ENCODE data around the gene NUDT13. TPM values are rescaled to one million over a fixed set of nuclear protein-coding genes. Genes with fewer than 3 reads are reported as not detected.

Gene NUDT13
- total RNA-seq, 1 donor from 2014 or later, result 3.3 TPM

DNA sequence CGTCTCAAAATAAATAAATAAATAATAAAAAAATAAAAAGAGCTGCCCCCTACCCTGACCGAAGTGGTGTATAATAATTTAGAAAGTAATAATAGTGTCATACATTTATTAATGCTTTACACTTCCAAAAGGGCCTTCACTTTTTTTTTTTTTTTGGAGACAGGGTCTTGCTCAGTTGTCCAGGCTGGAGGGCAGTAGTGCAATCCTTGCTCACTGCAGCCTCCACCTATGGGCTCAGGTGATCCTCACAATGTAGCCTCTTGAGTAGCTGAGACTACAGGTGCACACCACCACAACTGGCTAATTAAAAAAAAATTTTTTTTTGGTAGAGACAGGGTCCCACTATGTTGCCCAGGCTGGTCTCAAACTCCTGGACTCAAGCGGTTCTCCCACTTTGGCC is 59.1 kb downstream of the NUDT13 start:
- Mint-ChIP-seq H3K9me3 (ENCODE audit: unreplicated experiment) (peaks cover 3% of the 10 kb centered on the region), H3K36me3 (ENCODE audit: unreplicated experiment) (no peaks in the 10 kb centered on the region), H3K4me1 (ENCODE audit: low read depth, unreplicated experiment) (peaks cover 4% of the 10 kb centered on the region), H3K4me3 (ENCODE audit: unreplicated experiment) (no peak overlapping the region), H3K27ac (ENCODE audit: unreplicated experiment) (no peak overlapping the region), H3K27me3 (ENCODE audit: unreplicated experiment) (peaks cover 5% of the 10 kb centered on the region)
- DNase-seq, result no peak
- TF ChIP-seq, protein P1, sequence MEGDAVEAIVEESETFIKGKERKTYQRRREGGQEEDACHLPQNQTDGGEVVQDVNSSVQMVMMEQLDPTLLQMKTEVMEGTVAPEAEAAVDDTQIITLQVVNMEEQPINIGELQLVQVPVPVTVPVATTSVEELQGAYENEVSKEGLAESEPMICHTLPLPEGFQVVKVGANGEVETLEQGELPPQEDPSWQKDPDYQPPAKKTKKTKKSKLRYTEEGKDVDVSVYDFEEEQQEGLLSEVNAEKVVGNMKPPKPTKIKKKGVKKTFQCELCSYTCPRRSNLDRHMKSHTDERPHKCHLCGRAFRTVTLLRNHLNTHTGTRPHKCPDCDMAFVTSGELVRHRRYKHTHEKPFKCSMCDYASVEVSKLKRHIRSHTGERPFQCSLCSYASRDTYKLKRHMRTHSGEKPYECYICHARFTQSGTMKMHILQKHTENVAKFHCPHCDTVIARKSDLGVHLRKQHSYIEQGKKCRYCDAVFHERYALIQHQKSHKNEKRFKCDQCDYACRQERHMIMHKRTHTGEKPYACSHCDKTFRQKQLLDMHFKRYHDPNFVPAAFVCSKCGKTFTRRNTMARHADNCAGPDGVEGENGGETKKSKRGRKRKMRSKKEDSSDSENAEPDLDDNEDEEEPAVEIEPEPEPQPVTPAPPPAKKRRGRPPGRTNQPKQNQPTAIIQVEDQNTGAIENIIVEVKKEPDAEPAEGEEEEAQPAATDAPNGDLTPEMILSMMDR (IDR thresholded peaks at IDR 0.05; ENCODE audit: partially characterized antibody, unreplicated experiment), result no peak

DNA sequence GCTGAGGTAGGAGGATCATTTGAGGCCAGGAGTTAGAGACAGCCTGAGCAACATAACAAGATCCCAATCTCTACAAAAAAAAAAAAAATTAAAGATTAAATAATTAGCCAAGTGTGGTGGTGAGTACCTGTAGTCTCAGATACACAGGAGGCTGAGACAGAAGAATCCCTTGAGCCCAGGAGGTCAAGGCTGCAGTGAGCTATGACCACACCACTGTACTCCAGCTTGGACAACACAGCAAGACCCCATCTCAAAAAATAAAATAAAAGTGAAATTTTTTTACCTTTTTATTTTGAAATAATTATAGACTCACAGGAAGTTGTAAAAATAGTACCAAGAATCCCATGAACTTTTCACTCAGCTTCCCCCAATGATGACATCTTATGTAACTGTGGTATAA is 62.6 kb downstream of the NUDT13 start:
- DNase-seq, result no peak
- peaks cover 1% of the 10 kb centered on the region for H3K9me3 Mint-ChIP-seq (ENCODE audit: unreplicated experiment)
- TF ChIP-seq, protein P1 (IDR thresholded peaks at IDR 0.05; ENCODE audit: partially characterized antibody, unreplicated experiment), result no peak
- peaks cover 1% of the 10 kb centered on the region for H3K27me3 Mint-ChIP-seq (ENCODE audit: unreplicated experiment)
- no peaks in the 10 kb centered on the region for H3K36me3 Mint-ChIP-seq (ENCODE audit: unreplicated experiment)
- no peak overlapping the region for H3K4me3 Mint-ChIP-seq (ENCODE audit: unreplicated experiment)
- no peaks in the 10 kb centered on the region for H3K4me1 Mint-ChIP-seq (ENCODE audit: low read depth, unreplicated experiment)
- H3K27ac Mint-ChIP-seq (ENCODE audit: unreplicated experiment), result no peak overlapping the region

DNA sequence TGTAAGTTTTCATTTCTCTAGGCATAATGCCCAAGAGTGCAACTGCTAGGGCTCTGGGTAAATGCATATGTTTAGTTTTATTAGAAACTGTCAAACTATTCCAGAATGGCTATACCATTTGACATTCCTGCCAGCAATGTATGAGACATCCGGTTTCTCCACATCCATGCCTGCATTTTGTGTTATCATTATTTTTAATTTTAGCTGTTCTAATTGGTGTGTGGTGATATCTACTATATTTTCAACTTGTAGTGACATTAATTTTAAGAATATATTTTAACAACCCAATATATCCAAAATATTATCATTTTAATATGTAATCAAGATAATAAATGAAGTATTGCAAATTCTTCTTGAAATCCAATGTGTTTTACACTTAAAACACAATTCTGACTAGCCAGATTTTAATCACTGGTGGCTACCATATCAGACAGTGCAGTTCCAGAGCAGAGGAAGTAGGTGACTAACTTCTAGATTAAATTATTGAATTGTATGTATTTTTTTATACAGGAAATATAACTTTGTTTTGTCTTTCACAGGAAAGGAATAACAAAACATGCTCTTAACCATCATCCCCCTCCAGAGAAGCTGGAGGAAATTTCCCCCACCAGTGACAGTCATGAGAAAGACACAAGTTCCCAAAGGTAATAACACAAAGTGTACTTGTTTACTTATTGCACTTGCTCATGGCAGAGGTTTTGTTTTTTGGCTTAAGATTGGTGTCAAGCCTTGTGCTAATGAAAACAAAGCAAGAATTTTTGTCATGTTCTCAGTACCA is 64.1 kb downstream of the NUDT13 start:
- H3K27me3 Mint-ChIP-seq (ENCODE audit: unreplicated experiment), result no peaks in the 10 kb centered on the region
- no peaks in the 10 kb centered on the region for H3K4me1 Mint-ChIP-seq (ENCODE audit: low read depth, unreplicated experiment)
- H3K36me3 Mint-ChIP-seq (ENCODE audit: unreplicated experiment), result no peaks in the 10 kb centered on the region
- TF ChIP-seq, protein P1 (IDR thresholded peaks at IDR 0.05; ENCODE audit: partially characterized antibody, unreplicated experiment), result no peak
- no peak overlapping the region for H3K4me3 Mint-ChIP-seq (ENCODE audit: unreplicated experiment)
- H3K9me3 Mint-ChIP-seq (ENCODE audit: unreplicated experiment), result no peaks in the 10 kb centered on the region
- no peak for DNase-seq
- no peak overlapping the region for H3K27ac Mint-ChIP-seq (ENCODE audit: unreplicated experiment)

Other genes with a start within 250 kb of the NUDT13 start
- gene OIT3, start 216.7 kb upstream of the NUDT13 start, total RNA-seq (ENCODE audit: unreplicated experiment), result not detected
- gene PLA2G12B, start 155.6 kb upstream of the NUDT13 start, total RNA-seq (ENCODE audit: unreplicated experiment), result not detected
- 3.5 TPM for gene P4HA1, start 13.6 kb upstream of the NUDT13 start, total RNA-seq (ENCODE audit: unreplicated experiment)
- gene ECD, start 57.6 kb downstream of the NUDT13 start, total RNA-seq (ENCODE audit: unreplicated experiment), result 31.3 TPM
- gene FAM149B1, start 57.7 kb downstream of the NUDT13 start, total RNA-seq (ENCODE audit: unreplicated experiment), result 31.3 TPM
- gene DNAJC9, start 136.8 kb downstream of the NUDT13 start, total RNA-seq (ENCODE audit: unreplicated experiment), result 37.5 TPM
- 89.2 TPM for gene MRPS16, start 142.2 kb downstream of the NUDT13 start, total RNA-seq (ENCODE audit: unreplicated experiment)
- 1.3 TPM for gene CFAP70, start 248.4 kb downstream of the NUDT13 start, total RNA-seq (ENCODE audit: unreplicated experiment)